Common myeloid progenitor, CD34-positive (primary cell): ENCODE data around the gene CUL7.

Experiments
- CTCF ChIA-PET: fragments of 350-600 bp; sonication (Branson Sonifier 250); formaldehyde crosslinking; loops from one replicate; lab custom pipeline; 2021; ENCODE audit warnings: antibody characterized with exemption; lab: Charles Lee
- POLR2A ChIA-PET: fragments of 350-600 bp; sonication (Branson Sonifier 250); formaldehyde crosslinking; loops from one replicate; lab custom pipeline; 2021; ENCODE audit warnings: antibody characterized with exemption; lab: Charles Lee
- DNase-seq, 3 donors: peaks; one replicate each; pipeline versions ENCODE4 v3.0.0 to v3.0.0-alpha.2; 2013
- H3K27ac ChIP-seq, 2 experiments: 1 replicate in 1 of 2; 2 replicates in 1 of 2; pipeline ENCODE4 v1.7.0; 2013; ENCODE audit warnings: inconsistent platforms in 2 of 2, low read length in 2 of 2, mild to moderate bottlenecking in 2 of 2, low read depth in 1 of 2, moderate library complexity in 1 of 2; ENCODE audit not compliant: severe bottlenecking in 2 of 2, insufficient read depth in 1 of 2, poor library complexity in 1 of 2
- H3K27me3 ChIP-seq, 5 experiments: replicated peaks in 2 of 5; 1 replicate in 3 of 5; 2 replicates in 2 of 5; pipeline versions ENCODE4 v1.6.1 to v1.7.0; 2013; ENCODE audit warnings: low read length in 4 of 5, mild to moderate bottlenecking in 2 of 5, moderate library complexity in 2 of 5, inconsistent platforms in 1 of 5; ENCODE audit not compliant: insufficient read depth in 5 of 5, control insufficient read depth in 4 of 5
- H3K36me3 ChIP-seq, 4 experiments: 1 replicate in 2 of 4; 2 replicates in 2 of 4; pipeline versions ENCODE4 v1.6.1 to v1.7.0; 2013; ENCODE audit warnings: low read length in 3 of 4, control low read depth in 1 of 4, mild to moderate bottlenecking in 1 of 4; ENCODE audit not compliant: control insufficient read depth in 4 of 4, insufficient read depth in 4 of 4
- H3K4me1 ChIP-seq, 4 experiments: 1 replicate in 3 of 4; 2 replicates in 1 of 4; pipeline versions ENCODE4 v1.6.1 to v1.7.1; 2013; ENCODE audit warnings: low read length in 3 of 4, mild to moderate bottlenecking in 3 of 4, control low read depth in 1 of 4, inconsistent platforms in 1 of 4, moderate library complexity in 1 of 4; ENCODE audit not compliant: control insufficient read depth in 4 of 4, insufficient read depth in 4 of 4; ENCODE audit errors: control extremely low read depth in 1 of 4
- H3K4me3 ChIP-seq, 7 experiments: 1 replicate in 4 of 7; 2 replicates in 3 of 7; pipeline versions ENCODE4 v1.5.1 to v1.7.0; 2013; ENCODE audit warnings: mild to moderate bottlenecking in 7 of 7, low read length in 6 of 7, moderate library complexity in 6 of 7, inconsistent platforms in 2 of 7, low read depth in 2 of 7, control low read depth in 1 of 7; ENCODE audit not compliant: insufficient read depth in 4 of 7, control insufficient read depth in 1 of 7; ENCODE audit errors: extremely low read depth in 1 of 7
- H3K9me3 ChIP-seq, 5 experiments: 1 replicate in 4 of 5; 2 replicates in 1 of 5; pipeline versions ENCODE4 v1.6.1 to v1.7.1; 2013; ENCODE audit warnings: low read length in 4 of 5, mild to moderate bottlenecking in 2 of 5, inconsistent platforms in 1 of 5, low read depth in 1 of 5, moderate library complexity in 1 of 5; ENCODE audit not compliant: control insufficient read depth in 4 of 5, insufficient read depth in 2 of 5; ENCODE audit errors: control extremely low read depth in 1 of 5
- WGBS: methylation state at CpG from one replicate; pipeline ENCODE4 v1.1.5; 2013; ENCODE audit not compliant: insufficient coverage; 5-methylcytosine and 5-hydroxymethylcytosine counted together

The CUL7 gene

GRCh38 chr6:43078691-43079090, 25.0 kb upstream of the CUL7 start:
- no CpG with 5 or more reads among the region's 2 CpGs for WGBS
- Histone ChIP-seq H3K36me3 (peaks cover 2 to 3% (median 2%) of the 10 kb centered on the region in 4 experiments), H3K9me3 (no peaks in the 10 kb centered on the region), H3K27me3 (no peaks in the 10 kb centered on the region), H3K27ac (no peak overlapping the region), H3K4me1 (peaks cover 0 to 25% (median 20%) of the 10 kb centered on the region in 4 experiments), H3K4me3 (no peak overlapping the region)
- ChIA-PET CTCF (interaction anchor here (1.0 kb wide), 1 partner anchor 1142 kb away, joined by 3 read pairs; no protein-coding TSS in a partner anchor), POLR2A (no interaction called here)
- no peak for DNase-seq

- ChIA-PET CTCF (interaction anchor here (1.3 to 1.6 kb wide), 2 partner anchors 19 to 69 kb away, joined by 3 to 5 read pairs; no protein-coding TSS in a partner anchor), POLR2A (no interaction called here)
- DNase-seq = no peak
- Histone ChIP-seq H3K9me3 (no peaks in the 10 kb centered on the region), H3K27ac (no peak overlapping the region), H3K27me3 (no peaks in the 10 kb centered on the region), H3K4me3 (peak overlapping the region in 1 of 7 experiments; percentile 94), H3K36me3 (peaks cover 3 to 5% (median 4%) of the 10 kb centered on the region in 4 experiments), H3K4me1 (peaks cover 0 to 25% (median 20%) of the 10 kb centered on the region in 4 experiments)
- 100% methylated on average over 2 of the region's 6 CpGs for WGBS
Measured at GRCh38 chr6:43077981-43078511, 24.4 kb upstream of the CUL7 start.

GRCh38 chr6:43077333-43077809, 23.7 kb upstream of the CUL7 start:
- CTCF ChIA-PET = interaction anchor here (0.8 to 1.7 kb wide), 6 partner anchors 15 to 68 kb away, joined by 3 to 5 read pairs (median 4); partner anchors contain the start of genes KLC4 and MRPL2
- POLR2A ChIA-PET = no interaction called here

GRCh38 chr6:43076464-43077332, 23.0 kb upstream of the CUL7 start:
- Histone ChIP-seq H3K36me3 (peaks cover 3 to 11% (median 9%) of the 10 kb centered on the region in 4 experiments), H3K27ac (peak overlapping the region in 1 of 2 experiments; percentile 71), H3K9me3 (no peaks in the 10 kb centered on the region), H3K4me3 (peak overlapping the region; percentile 81 to 94 (median 90)), H3K4me1 (peaks cover 0 to 25% (median 20%) of the 10 kb centered on the region in 4 experiments), H3K27me3 (no peaks in the 10 kb centered on the region)
- DNase-seq = peak in 2 of 3 donors; percentile 42 to 49
- ChIA-PET POLR2A (no interaction called here), CTCF (interaction anchor here (0.8 to 1.7 kb wide), 10 partner anchors 11 to 68 kb away, joined by 3 to 5 read pairs (median 3); partner anchors contain the start of genes KLC4 and MRPL2)
- WGBS = under 1% methylated on average over 70 of the region's 72 CpGs

More at GRCh38 chr6:43077333-43077809, 23.7 kb upstream of the CUL7 start:
- no peaks in the 10 kb centered on the region for H3K9me3 ChIP-seq
- 46% methylated on average over 4 of the region's 8 CpGs for WGBS
- H3K36me3 ChIP-seq = peaks cover 3 to 10% (median 8%) of the 10 kb centered on the region in 4 experiments
- DNase-seq = peak in 1 of 3 donors; percentile 33
- H3K4me3 ChIP-seq = peak overlapping the region; percentile 81 to 94 (median 90)
- H3K27me3 ChIP-seq = no peaks in the 10 kb centered on the region
- peaks cover 0 to 25% (median 20%) of the 10 kb centered on the region in 4 experiments for H3K4me1 ChIP-seq
- peak overlapping the region in 1 of 2 experiments; percentile 71 for H3K27ac ChIP-seq

- Histone ChIP-seq H3K4me1 (peaks cover 0 to 25% (median 20%) of the 10 kb centered on the region in 4 experiments), H3K4me3 (peak within 1 kb of the TSS; percentile 81 to 94 (median 90)), H3K27me3 (no peaks in the 10 kb centered on the region), H3K36me3 (peaks cover 3 to 13% (median 11%) of the 10 kb centered on the region in 4 experiments), H3K9me3 (no peaks in the 10 kb centered on the region), H3K27ac (peak within 1 kb of the TSS in 1 of 2 experiments; percentile 71)
- CTCF ChIA-PET = interaction anchor here (1.1 to 2.8 kb wide), 6 partner anchors 12 to 68 kb away, joined by 3 to 15 read pairs (median 4); no protein-coding TSS in a partner anchor
- POLR2A ChIA-PET = interaction anchor here (0.5 kb wide), 1 partner anchor 44 kb away, joined by 3 read pairs; no protein-coding TSS in a partner anchor
- 6% methylated on average over 36 of the region's 60 CpGs for WGBS
- DNase-seq = peak; percentile 59 to 82 (median 75)
Measured at GRCh38 chr6:43075670-43076463, 22.2 kb upstream of the CUL7 start, which contains the start of gene PTK7. TSS of gene PTK7 (plus strand) at chr6:43076314. CDS start at chr6:43076489, 175 bp downstream.
